Choroid plexus epithelial cell (primary cell): Measurements from ENCODE around the gene PLEKHG3.

Source experiments
- DNase-seq: peaks from one replicate; pipeline ENCODE4 v3.0.0-alpha.2; 2010; ENCODE audit warnings: low read depth
- H3K4me3 ChIP-seq: 2 replicates; pipeline ENCODE4 v1.5.1; 2011; ENCODE audit warnings: low read depth, mild to moderate bottlenecking, control low read depth, low read length, moderate library complexity
- CTCF ChIP-seq: conservative IDR thresholded peaks from 2 replicates; pipeline ENCODE4 v1.5.1; 2011; ENCODE audit warnings: low read depth, mild to moderate bottlenecking, control low read depth, inconsistent platforms, low read length, moderate library complexity

PLEKHG3 gene

GRCh38 chr14:64771161-64771560 is 66.9 kb downstream of the PLEKHG3 start:
- no peak for DNase-seq
- no peak overlapping the region for H3K4me3 ChIP-seq
- TF ChIP-seq CTCF, result no peak

- no peak for DNase-seq
- TF ChIP-seq CTCF, result peak; percentile 29
- no peak overlapping the region for H3K4me3 ChIP-seq
These were observed 68.2 kb downstream of the PLEKHG3 start for GRCh38 chr14:64772397-64772950.

GRCh38 chr14:64773046-64773445 is 68.8 kb downstream of the PLEKHG3 start:
- no peak for DNase-seq
- no peak for TF ChIP-seq CTCF
- H3K4me3 ChIP-seq, result no peak overlapping the region

- no peak overlapping the region for H3K4me3 ChIP-seq
- TF ChIP-seq CTCF, result no peak
- no peak for DNase-seq
These were observed 69.4 kb downstream of the PLEKHG3 start for GRCh38 chr14:64773577-64773976.

GRCh38 chr14:64774272-64774671 is 70.0 kb downstream of the PLEKHG3 start:
- no peak for DNase-seq
- no peak for TF ChIP-seq CTCF
- no peak overlapping the region for H3K4me3 ChIP-seq

- no peak overlapping the region for H3K4me3 ChIP-seq
- TF ChIP-seq CTCF, result no peak
- no peak for DNase-seq
These were observed 71.0 kb downstream of the PLEKHG3 start for GRCh38 chr14:64775081-64775777.

- H3K4me3 ChIP-seq, result no peak overlapping the region
- no peak for DNase-seq
- TF ChIP-seq CTCF, result no peak
These were observed 73.2 kb downstream of the PLEKHG3 start for GRCh38 chr14:64777461-64777860.
